Tibial nerve (tissue), 4 donors: ENCODE data around the gene LRRC57. TPM values are rescaled to one million over a fixed set of nuclear protein-coding genes. Genes with fewer than 3 reads are reported as not detected.

Experiments
- DNase-seq, 2 donors: peaks; one replicate each; pipeline ENCODE4 v3.0.0-alpha.2; 2019; ENCODE audit warnings: low spot score in 2 of 2
- H3K27ac ChIP-seq, 4 donors: fragments of 200-600 bp; sonication (generic) in 3 of 4; one replicate each; pipeline ENCODE4 v1.5.1; 2017 to 2019; ENCODE audit warnings: mild to moderate bottlenecking in 1 of 4
- H3K27me3 ChIP-seq, 2 donors: fragments of 200-600 bp; sonication (generic) in 1 of 2; one replicate each; pipeline versions ENCODE4 v1.5.1 to v1.6.0; 2017 to 2019
- H3K36me3 ChIP-seq, 3 donors: fragments of 200-600 bp; sonication (generic); one replicate each; pipeline ENCODE4 v1.5.1; 2018 to 2019
- H3K4me1 ChIP-seq, 4 donors: fragments of 200-600 bp; sonication (generic) in 3 of 4; one replicate each; pipeline ENCODE4 v1.5.1; 2017 to 2019
- H3K4me3 ChIP-seq, 4 donors: fragments of 200-600 bp; sonication (generic) in 3 of 4; one replicate each; pipeline ENCODE4 v1.5.1; 2017 to 2019; ENCODE audit warnings: mild to moderate bottlenecking in 1 of 4, moderate library complexity in 1 of 4
- H3K9me3 ChIP-seq, 4 donors: fragments of 200-600 bp; sonication (generic) in 3 of 4; one replicate each; pipeline ENCODE4 v1.5.1; 2017 to 2019
- CTCF ChIP-seq, 5 experiments: fragments of 200-600 bp in 3 of 5; fragments of 450-650 bp in 2 of 5; sonication (generic) in 3 of 5; IDR thresholded peaks; one replicate each; pipeline ENCODE4 v1.5.1; 2016 to 2019; ENCODE audit warnings: antibody characterized with exemption in 5 of 5, mild to moderate bottlenecking in 3 of 5, moderate library complexity in 2 of 5
- EP300 ChIP-seq, 2 donors: sonication (generic); formaldehyde crosslinking; IDR thresholded peaks; one replicate each; pipeline ENCODE4 v1.6.1; 2017; ENCODE audit warnings: antibody characterized with exemption in 2 of 2, mild to moderate bottlenecking in 1 of 2
- POLR2A ChIP-seq, 2 donors: fragments of 450-650 bp; IDR thresholded peaks; one replicate each; pipeline ENCODE4 v1.6.1; 2017; ENCODE audit warnings: antibody characterized with exemption in 2 of 2, mild to moderate bottlenecking in 2 of 2, moderate library complexity in 2 of 2
- WGBS, 2 donors: methylation state at CpG; one replicate each; pipeline ENCODE4 v1.1.5; 2018; 5-methylcytosine and 5-hydroxymethylcytosine counted together
- total RNA-seq, 4 donors: library from RNA; depleted of rRNA; stranded (reverse); fragments of >200 nt; gene quantifications; one replicate each; pipeline ENCODE4 v1.1.0, GENCODE V29; 2016

The LRRC57 gene
- total RNA-seq, 4 donors from 2014 or later, result 16.1 to 29.5 (median 21.6) TPM

- H3K36me3 ChIP-seq, result no peaks in the 10 kb centered on the region
- TF ChIP-seq EP300 (IDR thresholded peaks at IDR 0.05), result no peak
- no peak for TF ChIP-seq CTCF (IDR thresholded peaks at IDR 0.05)
- TF ChIP-seq POLR2A (IDR thresholded peaks at IDR 0.05), result no peak
These were observed 44.0 kb downstream of the LRRC57 start for GRCh38 chr15:42504631-42505030.

GRCh38 chr15:42503825-42504224 is 44.8 kb downstream of the LRRC57 start:
- no peak for DNase-seq
- Histone ChIP-seq H3K27ac (peak overlapping the region in 1 of 4 donors; percentile 50), H3K4me1 (peaks cover 0 to 58% (median 17%) of the 10 kb centered on the region in 4 donors), H3K36me3 (no peaks in the 10 kb centered on the region), H3K4me3 (no peak overlapping the region), H3K9me3 (no peaks in the 10 kb centered on the region), H3K27me3 (no peaks in the 10 kb centered on the region)
- 89 to 91% methylated on average over 1 of the region's 1 CpG for WGBS, 2 donors
- TF ChIP-seq EP300 (IDR thresholded peaks at IDR 0.05) (no peak), POLR2A (IDR thresholded peaks at IDR 0.05) (no peak), CTCF (IDR thresholded peaks at IDR 0.05) (no peak)

More at GRCh38 chr15:42504631-42505030, 44.0 kb downstream of the LRRC57 start:
- Histone ChIP-seq H3K9me3 (no peaks in the 10 kb centered on the region), H3K27ac (peak overlapping the region in 3 of 4 donors; percentile 10 to 50 (median 45)), H3K4me3 (no peak overlapping the region), H3K4me1 (peaks cover 0 to 52% (median 12%) of the 10 kb centered on the region in 4 donors), H3K27me3 (no peaks in the 10 kb centered on the region)
- no peak for DNase-seq
- WGBS, 2 donors, result 29 to 46% methylated on average over 3 of the region's 3 CpGs

DNA sequence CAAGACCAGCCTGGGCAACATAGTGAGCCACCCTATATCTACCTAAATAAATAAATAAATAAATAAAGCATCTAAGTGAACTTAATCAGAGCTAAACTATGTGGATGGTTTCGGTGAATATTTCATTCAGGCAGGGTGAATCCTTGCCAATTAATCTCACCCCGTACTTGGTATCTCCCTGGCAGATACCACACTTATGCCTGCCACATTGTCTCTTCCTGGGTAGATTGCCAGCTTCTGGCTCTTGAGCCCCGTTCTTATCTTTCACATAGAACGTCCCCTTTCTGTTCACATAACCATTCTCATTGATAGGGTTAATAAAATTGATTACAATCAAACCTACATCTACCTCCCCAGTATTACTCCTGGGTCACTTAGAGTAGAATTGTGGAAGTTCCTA is 46.1 kb downstream of the LRRC57 start:
- H3K36me3 ChIP-seq, result no peaks in the 10 kb centered on the region
- H3K9me3 ChIP-seq, result no peaks in the 10 kb centered on the region
- peaks cover 0 to 63% (median 20%) of the 10 kb centered on the region in 4 donors for H3K4me1 ChIP-seq
- no peak for TF ChIP-seq CTCF (IDR thresholded peaks at IDR 0.05)
- TF ChIP-seq EP300 (IDR thresholded peaks at IDR 0.05), result no peak
- TF ChIP-seq POLR2A (IDR thresholded peaks at IDR 0.05), result no peak
- H3K27me3 ChIP-seq, result no peaks in the 10 kb centered on the region
- H3K4me3 ChIP-seq, result no peak overlapping the region
- no peak for DNase-seq
- H3K27ac ChIP-seq, result no peak overlapping the region
- 87 to 90% methylated on average over 4 of the region's 4 CpGs for WGBS, 2 donors

GRCh38 chr15:42499858-42500609 is 48.6 kb downstream of the LRRC57 start:
- no peak for DNase-seq
- Histone ChIP-seq H3K27me3 (no peaks in the 10 kb centered on the region), H3K27ac (peak overlapping the region in 3 of 4 donors; percentile 36 to 88 (median 57)), H3K4me3 (no peak overlapping the region), H3K9me3 (no peaks in the 10 kb centered on the region), H3K4me1 (peaks cover 0 to 73% (median 27%) of the 10 kb centered on the region in 4 donors), H3K36me3 (no peaks in the 10 kb centered on the region)
- TF ChIP-seq EP300 (IDR thresholded peaks at IDR 0.05) (no peak), POLR2A (IDR thresholded peaks at IDR 0.05) (no peak), CTCF (IDR thresholded peaks at IDR 0.05) (no peak)
- WGBS, 2 donors, result 77 to 79% methylated on average over 12 of the region's 12 CpGs
